HG03139 (cell line): ENCODE data around the gene IL21R.
"Not testable (repeated sequence)": the region's sequence is repeated elsewhere in the genome, so short reads cannot be mapped to it uniquely, and the experiment has no call there.

Experiments used
- ATAC-seq: cut with Tn5 transposase; IDR thresholded peaks from one replicate; pipeline ENCODE4 v1.9.1; 2021; ENCODE audit not compliant: unreplicated experiment

Gene IL21R

DNA sequence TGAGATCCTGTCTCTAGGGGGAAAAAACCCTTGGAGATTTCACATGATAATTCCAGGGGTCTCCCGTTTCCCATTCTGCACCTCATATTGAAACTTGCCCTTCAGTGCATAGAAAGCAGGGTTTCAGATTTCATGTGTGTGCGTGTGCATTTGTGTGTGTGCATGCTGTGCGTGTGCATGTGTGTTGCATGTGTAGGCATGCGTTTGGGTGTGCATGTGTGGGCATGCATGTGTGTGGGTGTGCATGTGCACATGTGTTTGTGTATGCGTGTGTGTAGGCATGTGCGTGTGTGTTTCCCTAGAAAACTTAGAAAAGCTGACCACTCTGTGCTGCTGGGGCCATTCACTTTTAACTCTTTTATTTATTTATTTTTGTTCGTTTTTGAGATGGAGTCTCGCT is 40.0 kb downstream of the IL21R start:
- ATAC-seq: no peak

DNA sequence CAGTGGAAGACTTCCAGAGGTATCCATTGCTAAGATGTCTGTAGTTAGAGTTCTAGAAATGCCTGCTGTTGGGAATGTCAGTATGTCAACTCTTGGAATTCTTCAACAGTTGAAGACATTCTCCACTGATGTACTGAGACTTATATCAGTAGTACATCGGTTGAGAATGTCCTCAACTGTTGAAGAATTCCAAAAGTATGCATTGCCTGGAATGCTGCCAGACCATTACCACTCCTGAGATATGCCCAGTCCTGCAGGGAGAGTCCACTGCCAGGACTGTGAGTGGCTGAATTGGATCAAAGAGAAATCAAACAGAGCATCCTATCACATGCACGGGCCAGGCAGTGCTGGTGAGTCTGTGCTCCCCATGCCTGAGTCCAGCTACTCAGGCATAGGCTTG is 42.0 kb downstream of the IL21R start:
- ATAC-seq: no peak

DNA sequence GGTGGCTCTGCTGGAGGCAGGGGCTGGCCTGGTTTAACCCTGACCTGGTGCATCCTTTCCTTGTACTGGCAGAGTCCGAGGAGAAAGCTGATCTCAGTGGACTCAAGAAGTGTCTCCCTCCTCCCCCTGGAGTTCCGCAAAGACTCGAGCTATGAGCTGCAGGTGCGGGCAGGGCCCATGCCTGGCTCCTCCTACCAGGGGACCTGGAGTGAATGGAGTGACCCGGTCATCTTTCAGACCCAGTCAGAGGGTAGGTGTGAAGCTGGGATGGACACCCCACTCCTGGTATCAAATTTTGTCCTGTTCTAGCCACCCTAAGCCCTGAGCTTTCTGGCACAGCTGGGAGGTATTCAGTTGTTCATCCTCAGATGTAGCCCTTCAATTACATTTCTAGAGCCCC is 42.5 kb downstream of the IL21R start:
- no peak for ATAC-seq

DNA sequence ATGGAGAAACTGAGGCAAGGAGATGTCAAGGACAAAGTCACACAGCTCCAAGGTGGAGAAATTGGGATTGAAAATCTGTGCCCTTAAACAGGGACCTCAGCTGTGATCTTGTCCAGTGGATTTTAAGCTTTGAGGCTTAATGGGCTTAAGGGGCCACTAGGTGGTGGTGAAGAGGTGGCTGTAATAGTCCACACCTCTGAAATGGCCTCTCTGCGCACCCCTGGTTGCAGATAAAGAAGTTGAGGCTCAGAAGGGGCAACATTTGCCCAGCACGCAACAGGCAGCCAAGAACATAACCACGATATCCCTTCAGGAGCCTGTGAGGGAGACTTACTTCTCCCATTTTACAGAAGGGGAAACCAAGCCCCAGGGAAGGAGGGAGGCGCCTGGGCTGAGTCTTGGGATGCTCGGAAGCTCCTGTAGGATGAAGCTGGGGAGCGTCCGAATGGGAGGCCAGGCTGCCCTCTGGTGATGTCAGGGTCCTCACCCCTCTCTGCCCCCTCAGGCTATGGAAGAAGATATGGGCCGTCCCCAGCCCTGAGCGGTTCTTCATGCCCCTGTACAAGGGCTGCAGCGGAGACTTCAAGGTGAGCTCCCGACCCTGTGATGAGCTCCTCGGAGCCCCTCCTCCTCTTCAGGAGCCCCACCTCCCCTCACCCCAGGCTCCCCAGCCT is 43.7 kb downstream of the IL21R start:
- no peak for ATAC-seq

DNA sequence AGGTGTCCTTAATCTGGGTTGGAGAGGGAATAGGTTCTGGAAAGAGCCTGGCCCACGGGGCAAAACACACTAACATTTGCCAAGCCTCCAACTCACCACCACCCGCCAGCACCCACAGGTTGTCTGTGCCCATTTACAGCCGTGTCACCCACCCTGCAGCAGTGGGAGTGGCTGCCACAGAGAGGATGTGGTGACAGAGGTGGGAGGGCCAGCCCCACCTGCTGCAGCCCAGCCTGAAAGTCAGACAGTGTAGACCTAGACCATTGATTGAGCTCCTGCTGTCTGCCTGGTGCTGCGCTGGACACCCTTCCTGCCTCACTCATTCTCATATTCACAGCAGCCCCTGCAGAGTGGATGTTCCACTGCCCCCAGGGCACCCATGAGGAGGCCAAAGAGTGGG is 44.7 kb downstream of the IL21R start:
- no peak for ATAC-seq

DNA sequence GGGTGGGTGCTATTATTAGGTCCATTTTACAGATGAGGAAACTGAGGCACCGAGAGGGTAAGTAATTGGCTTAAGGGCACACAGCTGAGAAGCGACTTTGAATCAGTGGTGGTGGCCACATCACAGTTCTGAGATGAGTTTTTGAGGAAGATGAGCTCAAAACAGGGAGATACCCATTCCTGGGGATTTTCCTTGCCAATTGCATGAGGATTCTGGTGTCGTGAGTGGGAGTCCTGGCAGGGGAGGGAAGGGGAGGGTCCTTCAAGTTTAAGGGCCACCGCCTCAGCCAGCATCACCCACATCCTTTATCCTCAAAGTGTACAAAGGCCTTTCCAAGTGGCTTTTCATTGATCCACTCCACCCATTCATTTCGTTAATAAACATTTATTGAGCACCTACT is 45.3 kb downstream of the IL21R start:
- ATAC-seq: no peak

DNA sequence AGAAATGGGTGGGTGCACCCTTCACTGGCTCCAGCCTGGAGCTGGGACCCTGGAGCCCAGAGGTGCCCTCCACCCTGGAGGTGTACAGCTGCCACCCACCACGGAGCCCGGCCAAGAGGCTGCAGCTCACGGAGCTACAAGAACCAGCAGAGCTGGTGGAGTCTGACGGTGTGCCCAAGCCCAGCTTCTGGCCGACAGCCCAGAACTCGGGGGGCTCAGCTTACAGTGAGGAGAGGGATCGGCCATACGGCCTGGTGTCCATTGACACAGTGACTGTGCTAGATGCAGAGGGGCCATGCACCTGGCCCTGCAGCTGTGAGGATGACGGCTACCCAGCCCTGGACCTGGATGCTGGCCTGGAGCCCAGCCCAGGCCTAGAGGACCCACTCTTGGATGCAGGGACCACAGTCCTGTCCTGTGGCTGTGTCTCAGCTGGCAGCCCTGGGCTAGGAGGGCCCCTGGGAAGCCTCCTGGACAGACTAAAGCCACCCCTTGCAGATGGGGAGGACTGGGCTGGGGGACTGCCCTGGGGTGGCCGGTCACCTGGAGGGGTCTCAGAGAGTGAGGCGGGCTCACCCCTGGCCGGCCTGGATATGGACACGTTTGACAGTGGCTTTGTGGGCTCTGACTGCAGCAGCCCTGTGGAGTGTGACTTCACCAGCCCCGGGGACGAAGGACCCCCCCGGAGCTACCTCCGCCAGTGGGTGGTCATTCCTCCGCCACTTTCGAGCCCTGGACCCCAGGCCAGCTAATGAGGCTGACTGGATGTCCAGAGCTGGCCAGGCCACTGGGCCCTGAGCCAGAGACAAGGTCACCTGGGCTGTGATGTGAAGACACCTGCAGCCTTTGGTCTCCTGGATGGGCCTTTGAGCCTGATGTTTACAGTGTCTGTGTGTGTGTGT is 46.8 kb downstream of the IL21R start:
- no peak for ATAC-seq

DNA sequence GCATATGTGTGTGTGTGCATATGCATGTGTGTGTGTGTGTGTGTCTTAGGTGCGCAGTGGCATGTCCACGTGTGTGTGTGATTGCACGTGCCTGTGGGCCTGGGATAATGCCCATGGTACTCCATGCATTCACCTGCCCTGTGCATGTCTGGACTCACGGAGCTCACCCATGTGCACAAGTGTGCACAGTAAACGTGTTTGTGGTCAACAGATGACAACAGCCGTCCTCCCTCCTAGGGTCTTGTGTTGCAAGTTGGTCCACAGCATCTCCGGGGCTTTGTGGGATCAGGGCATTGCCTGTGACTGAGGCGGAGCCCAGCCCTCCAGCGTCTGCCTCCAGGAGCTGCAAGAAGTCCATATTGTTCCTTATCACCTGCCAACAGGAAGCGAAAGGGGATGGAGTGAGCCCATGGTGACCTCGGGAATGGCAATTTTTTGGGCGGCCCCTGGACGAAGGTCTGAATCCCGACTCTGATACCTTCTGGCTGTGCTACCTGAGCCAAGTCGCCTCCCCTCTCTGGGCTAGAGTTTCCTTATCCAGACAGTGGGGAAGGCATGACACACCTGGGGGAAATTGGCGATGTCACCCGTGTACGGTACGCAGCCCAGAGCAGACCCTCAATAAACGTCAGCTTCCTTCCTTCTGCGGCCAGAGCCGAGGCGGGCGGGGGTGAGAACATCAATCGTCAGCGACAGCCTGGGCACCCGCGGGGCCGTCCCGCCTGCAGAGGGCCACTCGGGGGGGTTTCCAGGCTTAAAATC is 47.6 kb downstream of the IL21R start:
- ATAC-seq: no peak

DNA sequence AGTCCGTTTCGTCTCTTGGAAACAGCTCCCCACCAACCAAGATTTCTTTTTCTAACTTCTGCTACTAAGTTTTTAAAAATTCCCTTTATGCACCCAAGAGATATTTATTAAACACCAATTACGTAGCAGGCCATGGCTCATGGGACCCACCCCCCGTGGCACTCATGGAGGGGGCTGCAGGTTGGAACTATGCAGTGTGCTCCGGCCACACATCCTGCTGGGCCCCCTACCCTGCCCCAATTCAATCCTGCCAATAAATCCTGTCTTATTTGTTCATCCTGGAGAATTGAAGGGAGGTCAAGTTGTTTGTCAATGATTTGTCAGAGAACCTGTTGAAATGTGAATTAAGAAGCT is 48.2 kb downstream of the IL21R start:
- no peak for ATAC-seq

DNA sequence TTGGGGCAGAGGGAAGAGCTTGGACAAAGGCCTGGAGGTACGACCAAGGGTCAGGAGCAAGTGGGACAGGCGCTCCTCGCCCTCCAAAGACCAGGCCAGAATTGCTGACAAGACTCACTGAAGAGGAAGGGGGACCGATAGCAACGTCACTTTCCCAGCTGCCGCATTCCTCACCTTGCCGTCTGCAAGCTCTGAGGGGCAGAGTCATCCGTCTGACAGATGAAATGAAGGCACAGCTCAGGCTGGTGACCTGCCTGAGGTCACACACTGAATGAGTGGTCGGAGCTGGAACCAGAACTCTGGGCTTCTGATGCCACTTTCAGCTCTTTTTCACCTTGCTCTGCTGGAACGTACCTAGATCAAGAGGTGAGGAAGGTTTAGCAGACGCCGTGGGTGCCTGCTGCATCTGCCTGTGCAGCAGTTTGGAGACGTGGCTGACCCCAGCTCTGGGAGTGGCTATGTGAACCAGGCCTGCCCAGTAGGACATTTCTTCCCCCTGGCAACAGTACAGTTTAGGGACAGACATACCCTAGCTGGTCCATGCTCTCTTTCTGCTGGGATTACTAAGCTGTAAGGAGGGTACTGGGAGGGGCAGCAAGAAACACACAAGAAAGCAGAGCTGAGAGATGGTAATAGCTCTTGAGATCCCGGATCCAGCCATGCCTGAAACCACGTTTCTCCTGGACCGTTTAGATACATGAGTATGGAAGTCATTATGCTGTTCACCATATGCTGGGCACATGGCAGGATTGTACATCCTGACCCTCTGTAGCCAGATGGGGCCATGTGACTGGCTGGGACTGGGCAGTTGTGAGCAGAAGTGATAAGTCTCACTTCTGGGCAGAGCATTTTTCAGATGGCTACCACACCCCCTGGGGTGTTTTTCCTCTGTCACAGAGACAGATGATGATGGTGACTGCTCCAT is 50.9 kb downstream of the IL21R start:
- ATAC-seq: no peak

DNA sequence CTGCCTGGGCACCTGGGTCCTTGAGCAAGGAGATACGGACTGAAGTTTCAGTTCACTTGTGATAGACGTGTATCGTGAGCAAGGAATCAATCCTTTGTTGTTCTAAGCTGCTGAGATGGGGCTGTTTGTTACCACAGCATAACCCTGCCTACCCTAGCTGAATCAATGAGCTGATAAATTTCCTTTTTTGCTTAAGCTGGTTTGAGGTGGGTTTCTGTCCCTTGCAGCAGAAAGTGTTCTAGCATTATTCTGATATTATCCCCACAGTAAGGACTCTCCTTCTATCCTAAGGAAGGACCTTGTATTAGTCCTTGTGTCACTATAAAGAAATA is 51.5 kb downstream of the IL21R start:
- ATAC-seq: no peak

DNA sequence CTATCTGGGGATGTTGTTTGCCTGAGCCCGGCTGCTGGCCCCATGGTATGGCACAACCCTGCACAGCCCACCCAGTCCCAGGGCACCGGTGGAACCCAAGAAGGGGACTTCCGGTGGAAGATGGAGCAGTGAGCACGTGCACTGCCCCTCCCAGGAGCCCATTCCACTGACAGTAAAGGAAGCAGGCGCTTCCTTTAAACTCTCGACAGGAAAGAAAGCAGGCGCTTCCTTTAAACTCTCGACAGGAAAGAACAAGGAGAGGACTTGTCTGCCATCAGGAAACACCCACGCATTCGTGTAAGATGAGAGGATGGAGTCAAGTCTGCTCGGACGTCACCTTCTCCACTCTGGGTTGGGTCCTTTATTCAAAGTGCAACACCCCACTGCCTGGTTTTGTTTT is 53.7 kb downstream of the IL21R start:
- ATAC-seq: no peak

DNA sequence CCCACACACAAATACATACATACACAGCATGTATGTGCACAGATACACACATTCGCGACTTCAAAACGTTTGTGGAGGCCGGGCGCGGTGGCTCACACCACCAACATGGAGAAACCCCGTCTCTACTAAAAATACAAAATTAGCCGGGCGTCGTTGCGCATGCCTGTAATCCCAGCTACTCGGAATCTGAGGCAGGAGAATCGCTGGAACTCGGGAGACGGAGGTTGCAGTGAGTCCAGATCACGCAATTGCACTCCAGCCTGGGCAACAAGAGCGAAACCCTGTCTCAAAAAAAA is 55.6 kb downstream of the IL21R start:
- not testable (repeated sequence) for ATAC-seq

DNA sequence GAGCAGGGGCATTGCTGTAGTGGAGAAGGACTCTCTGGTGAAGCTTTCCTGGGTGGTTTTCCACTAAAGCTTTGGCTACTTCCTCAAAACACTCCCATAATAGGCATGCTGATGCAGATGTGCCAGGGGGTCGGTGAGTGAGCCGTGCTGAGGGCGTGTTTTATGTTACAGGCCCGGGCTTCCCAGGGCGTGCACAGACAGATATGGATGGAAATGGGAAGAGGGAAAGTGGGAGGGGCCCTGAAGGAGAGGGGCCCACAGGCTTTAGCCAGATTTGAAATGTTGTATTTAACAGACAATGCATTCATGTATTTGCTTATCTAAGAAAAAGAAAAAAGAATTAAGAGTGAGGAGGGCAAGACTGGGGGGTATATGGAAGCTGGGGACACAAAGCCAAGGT is 56.3 kb downstream of the IL21R start:
- no peak for ATAC-seq

DNA sequence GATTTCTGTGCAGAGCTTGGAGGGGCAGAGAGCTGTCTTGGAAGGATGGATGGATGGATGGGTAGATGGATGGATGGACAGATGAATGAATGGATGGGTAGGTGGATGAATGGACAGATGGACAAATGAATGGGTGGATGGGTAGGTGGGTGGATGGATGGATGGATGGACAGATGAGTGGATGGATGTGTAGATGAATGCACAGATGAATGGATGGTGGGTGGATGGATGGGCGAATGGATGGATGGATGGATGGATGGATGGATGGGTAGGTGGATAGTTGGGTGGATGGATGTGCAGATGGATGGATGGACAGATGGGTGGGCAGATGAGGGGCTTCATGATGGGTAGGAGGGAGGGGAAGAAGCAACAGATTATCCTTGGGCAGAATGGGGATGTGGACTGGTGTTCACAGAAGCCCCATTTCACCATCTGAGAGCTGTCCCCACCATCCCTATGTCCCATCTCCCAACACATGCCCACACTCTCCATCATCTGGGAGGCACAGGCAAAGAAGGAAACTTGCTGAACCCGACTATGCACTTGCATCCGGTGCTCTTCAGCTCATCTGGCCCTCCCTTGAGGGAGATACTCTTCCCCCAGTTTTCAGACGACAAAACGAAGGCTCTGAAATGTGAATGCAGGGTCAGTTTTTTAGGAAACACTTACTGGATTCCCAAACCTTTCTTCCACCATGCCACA is 57.2 kb downstream of the IL21R start:
- no peak for ATAC-seq

DNA sequence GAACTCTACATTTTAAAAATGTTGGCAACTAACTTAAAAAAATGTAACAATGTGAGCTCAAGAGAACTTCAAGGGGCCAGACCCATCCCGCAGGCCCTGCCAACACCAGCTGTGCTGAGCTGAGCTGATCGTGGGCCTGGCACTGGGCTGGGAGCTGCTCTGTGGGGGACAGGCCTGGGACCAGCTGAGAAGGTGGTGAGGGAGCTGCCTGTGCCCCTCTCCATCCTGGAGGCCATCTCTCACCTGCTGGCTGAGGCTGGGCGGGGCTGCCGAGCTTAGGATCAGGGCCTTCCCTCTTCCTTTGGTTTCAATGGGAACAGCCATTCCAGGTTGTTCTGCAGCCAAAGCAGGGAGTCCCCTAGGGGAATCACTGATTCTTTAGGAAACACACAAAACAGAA is 58.2 kb downstream of the IL21R start:
- ATAC-seq: no peak

DNA sequence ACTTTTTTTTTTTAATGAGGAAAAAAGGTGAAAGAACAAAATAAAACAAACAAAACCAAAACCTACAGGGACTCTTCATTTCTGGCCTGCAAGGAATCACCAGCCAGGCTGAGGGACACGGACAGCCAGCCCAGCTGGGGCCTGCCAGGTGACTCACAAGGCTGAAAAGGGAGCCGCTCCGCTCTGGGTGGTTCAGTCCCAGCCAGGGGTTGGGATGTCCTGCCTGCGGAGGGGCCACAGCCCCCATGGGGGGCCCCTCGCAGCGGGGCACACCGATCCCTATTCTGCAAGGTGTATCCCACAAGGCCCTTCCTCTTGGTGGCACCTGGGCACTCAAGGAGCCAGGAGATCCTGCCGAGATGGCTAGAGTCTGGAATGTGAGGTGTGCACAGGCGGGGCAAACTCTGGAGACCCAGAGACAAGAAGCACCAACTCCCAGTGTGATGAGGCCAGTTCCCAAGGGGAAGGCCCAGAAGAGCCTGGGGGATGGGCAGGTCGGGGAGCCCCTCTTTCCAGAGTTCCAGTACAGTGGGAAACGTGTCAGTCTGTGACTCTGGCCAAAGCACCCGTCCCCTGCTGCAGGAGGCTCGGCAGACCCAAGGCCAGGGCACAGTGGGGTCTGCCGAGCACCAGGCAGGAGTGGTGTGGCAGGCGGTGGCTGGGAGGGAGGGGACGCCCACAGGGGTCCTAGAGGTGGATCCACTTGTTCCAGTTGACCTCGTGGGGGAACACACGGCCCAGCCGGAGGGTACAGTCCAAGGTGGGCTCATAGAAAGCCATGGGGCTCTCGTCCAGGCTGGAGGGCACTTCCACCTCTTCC is 58.9 kb downstream of the IL21R start:
- no peak for ATAC-seq

DNA sequence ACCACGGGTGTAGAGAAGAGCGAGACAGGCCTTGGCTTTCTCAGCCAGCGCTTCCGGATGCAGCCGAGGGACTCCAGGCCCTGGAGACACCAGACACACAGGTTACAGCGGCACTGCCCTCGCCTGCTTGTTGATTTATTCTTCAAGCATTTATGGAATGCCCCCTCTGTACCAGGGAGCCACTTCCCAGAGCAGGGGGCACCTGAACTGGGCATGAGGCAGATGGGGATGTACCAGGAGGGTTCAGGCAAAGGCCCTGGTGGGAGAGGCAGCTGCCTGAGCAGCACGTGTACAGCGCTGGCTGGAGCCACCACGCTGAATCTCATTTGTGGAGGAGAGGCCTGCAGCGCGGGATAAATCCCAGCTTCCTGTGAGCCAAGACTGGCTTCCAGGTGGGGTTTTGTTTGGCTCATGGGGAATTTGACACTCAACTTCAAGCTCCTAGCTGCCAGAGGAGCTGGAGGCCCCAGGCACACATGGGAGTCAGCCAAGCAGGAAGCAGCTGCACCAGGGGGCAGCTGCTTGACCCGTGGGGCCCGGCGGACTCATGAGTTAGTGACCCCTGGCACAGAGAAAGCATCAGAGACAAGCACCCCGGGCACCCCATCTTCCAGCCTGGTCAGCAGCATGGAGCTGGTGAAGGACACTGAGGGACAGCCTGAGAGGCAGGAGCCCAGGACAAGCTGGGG is 59.7 kb downstream of the IL21R start:
- no peak for ATAC-seq

DNA sequence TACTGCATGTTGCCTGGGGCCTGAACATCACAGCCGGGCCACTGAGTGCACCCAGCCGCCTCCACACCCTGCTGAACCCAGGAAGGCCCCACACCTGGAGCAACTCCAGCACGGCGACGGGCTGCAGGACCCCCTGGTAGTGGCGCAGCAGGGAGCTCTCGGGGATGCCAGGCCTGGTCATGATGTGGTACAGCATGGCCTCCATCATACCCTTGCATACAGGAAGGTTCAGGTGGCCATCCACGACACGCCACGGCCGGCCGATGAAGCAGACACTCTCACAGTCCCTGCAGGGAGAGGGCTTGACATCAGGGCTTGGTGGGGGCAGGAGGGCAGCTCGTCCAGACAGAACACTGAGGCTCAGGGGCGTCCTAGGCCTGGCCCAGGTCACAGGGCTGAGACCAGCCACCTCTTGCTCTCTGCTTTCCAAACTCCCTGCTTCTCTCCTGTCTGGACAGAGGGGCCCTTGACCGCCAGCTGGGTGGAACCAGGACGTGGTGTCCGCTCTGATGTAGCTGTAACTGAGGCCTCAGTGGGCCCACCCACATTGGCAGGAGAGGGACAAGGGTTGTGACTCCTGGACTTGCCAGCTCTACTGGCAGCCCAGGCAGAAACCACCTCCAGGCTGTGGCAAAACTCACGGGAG is 60.3 kb downstream of the IL21R start:
- ATAC-seq: no peak
